HPDE6-E6E7 (cell line): Measurements from ENCODE around the gene DCP1A.
A peak's percentile ranks its signal among the peaks of the same experiment; 100 is the strongest.
"Not testable (repeated sequence)": the region's sequence is repeated elsewhere in the genome, so short reads cannot be mapped to it uniquely, and the experiment has no call there.

Source experiments
- DNase-seq: peaks from one replicate; pipeline ENCODE4 v3.0.0; 2011; ENCODE audit warnings: missing footprints; ENCODE audit errors: extremely low spot score

The DCP1A gene

DNA sequence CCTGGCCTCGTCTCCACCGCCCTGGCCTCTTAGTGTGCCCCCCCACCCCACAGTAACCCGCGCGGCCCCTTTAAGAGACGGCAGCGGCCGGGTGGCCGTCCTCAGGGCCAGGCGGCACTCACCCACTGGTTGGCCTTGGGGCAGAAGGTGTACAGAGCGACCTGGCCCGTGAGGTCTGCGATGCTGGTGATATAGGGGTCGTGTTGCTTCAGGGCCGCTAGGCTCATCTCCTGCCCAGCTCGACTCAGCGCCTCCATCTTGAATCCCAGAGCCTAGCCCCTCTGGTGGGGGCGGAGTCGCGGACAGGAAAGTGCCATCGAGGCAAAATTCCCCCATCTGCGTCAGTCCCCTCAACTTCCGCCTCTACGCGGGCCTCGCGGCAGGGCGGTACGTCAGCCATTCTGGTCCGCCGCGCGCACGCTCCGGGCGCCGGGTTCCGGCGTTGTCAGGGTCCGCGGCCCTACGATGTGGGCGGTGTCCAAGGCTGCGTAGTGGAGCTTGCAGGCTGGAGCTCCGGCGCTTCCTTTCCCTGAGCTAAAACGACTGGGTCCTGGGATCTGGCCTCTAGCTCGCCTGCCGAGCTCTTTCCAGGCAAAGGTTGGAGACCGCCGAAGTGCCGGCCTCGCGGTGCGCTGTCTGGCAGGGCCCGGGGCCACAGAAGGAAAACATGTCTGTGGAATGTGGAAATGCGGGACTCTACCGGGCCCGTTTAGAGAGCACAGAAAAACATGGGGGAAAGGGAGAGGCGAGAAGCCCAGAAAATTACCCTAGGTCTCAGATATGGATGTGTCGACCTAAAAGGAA is at the start of gene DCP1A:
Gene DCP1A (minus strand): TSS at position 283 of the 804 bp plus-strand sequence. CDS start 26 bp downstream, at position 257.
- peak; percentile 72 for DNase-seq

DNA sequence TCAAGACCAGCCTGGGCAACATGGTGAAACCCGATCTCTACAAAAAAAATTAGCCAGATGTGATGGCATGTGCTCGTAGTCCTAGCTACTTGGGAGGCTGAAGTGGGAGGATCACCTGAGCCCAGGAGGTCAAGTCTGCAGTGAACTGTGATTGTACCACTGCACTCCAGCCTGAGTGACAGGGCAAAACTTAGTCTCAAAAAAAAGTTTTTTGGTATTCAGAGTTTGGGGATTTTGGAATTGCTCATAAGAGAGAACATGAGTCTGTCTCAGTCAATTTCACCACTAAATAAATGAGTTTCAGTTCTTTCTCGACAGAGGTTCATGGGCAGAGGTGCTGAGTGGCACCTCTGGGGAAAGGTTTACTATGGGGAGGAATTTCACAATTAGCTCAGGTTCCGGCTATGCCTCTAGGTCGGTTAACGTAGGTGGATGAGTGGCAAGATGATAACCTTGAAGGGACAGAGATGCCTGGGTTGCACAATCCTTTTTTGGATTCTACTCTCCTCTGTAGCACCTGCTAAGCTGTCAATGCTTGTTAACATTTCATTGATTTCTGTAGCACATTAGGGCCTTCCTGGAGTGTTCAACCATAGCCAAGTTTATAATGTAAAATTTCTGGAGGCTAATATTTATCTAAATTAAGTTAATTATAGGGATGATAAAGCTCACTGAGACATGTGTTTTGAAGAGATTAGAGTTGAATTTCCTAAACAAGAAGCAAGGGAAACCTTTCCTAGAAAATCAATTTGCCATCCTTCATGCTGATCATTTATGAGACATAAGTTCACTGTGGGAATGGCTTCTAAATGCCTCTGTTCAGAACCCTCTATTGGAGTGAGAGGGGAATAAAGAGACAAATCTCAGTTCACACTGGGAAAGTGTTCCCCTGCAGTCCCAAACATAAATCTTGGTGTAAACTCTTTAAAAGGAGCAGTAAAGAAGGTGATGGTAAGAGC is 37.4 kb upstream of the DCP1A start:
- DNase-seq: no peak

DNA sequence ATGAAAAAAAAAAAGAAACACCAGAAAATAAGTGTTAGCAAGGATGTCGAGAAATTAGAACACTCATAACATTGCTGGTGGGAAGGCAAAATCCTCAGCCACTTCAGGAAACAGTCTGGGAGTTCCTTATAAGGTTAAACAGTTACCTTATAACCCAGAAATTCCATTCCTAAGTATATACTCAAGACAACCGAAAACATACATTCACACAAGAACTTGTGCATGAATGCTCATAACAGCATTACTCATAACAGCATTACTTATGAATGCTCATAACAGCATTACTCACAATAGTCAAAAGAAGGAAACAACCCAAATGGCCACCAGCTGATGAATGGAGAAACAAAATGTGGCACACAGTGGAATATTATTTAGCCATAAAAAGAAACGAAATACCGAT is 34.8 kb upstream of the DCP1A start:
- DNase-seq: no peak

DNA sequence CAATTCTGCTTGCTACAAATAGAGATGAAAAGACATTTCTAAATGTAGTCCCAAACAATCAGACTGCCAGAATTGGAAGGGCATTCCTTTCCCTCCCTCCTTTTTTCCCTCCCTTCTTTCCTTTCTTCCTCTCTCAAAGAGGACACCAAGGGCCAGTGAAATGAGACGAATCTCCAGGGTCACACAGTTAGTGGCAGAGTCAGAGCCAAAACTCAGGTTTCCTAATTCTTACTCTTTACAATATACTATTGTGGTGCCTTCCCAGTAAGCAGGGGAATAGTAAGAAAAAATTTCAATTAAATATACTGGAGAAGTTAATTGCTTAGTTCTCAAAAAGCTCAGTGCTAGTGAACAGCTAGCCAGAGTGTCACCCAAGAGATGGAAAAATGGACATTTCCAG is 33.0 kb upstream of the DCP1A start:
- no peak for DNase-seq

DNA sequence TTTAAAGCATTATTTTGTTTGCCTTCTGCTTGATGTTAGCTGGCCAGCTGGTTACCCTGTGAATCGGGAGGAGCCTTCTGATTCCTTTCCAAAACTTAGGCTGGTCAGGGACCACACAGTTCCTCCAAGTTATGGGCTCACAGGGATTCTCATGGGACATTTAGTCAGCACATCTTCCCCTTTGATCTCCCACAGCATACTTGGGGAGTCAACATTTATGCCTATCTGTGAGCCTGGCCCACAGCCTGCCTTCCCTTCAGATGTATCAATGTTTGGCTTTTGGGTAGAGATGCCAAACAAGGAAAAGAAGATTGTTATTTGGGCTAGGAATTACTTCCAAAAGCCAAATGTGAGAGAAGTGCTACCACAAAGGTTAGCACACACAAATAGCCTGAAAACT is 32.6 kb upstream of the DCP1A start:
- DNase-seq: no peak

DNA sequence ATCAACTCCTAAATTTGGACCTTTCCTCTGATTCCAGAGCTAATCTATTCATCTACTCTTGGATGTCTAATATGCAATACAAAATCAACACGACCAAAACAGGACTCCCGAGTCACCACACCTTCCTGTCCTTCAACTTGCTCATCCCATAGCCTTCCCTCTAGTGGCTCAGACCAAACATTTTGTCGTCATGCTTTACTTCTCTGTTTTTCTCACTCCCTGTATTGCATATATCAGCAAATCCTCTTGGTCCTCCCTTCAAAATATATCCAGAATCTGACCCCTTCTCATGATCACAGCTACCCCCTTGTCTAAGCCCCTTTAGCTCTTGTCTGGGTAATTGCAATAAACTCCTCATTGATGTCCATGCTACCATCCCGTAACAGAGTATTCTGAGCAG is 30.5 kb upstream of the DCP1A start:
- DNase-seq: no peak

DNA sequence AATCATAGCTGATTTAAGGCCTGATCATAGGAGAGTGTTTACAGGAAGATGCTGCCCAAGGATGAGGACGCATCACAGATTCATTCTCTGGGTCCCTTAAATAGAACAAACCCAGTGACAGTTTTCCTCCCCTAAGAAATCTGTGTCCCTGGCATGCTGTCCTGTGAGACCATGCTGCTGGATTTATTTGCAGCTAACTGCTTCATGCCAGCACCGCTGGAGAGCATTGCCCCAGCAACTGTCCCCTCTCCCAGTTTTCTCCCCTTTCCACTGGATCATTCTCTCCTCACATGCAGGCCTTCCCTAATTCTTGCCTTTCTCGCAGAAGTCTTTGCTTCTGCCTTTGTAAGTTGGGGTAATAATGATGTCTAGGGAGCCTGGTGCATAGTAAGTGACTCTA is 29.3 kb upstream of the DCP1A start:
- DNase-seq: no peak

DNA sequence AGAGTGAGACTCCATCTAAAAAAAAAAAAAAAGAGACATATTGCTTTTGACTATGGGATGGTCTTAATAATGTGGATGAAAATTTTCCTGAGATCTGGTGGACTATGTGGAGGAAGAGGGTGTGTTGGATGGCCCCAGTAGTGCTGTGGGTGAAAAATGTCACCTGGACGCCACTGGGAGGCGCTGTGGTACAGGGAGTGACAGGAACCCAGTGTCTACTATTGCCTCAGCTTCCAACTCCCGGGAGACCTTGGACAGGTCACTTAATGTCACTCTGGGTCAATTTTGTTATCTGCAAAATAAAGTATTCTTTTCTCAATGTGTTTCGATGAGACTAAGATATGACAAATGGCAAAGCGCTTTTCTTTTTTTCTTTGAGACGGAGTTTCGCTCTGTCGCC is 27.7 kb upstream of the DCP1A start:
- peak; percentile 13 for DNase-seq

DNA sequence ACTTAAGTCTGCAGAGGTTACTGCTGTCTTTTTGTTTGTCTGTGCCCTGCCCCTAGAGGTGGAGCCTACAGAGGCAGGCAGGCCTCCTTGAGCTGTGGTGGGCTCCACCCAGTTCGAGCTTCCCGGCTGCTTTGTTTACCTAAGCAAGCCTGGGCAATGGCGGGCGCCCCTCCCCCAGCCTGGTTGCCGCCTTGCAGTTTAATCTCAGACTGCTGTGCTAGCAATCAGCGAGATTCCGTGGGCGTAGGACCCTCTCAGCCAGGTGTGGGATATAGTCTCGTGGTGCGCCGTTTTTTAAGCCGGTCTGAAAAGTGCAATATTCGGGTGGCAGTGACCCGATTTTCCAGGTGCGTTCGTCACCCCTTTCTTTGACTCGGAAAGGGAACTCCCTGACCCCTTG is 23.4 kb upstream of the DCP1A start:
- DNase-seq: not testable (repeated sequence)

DNA sequence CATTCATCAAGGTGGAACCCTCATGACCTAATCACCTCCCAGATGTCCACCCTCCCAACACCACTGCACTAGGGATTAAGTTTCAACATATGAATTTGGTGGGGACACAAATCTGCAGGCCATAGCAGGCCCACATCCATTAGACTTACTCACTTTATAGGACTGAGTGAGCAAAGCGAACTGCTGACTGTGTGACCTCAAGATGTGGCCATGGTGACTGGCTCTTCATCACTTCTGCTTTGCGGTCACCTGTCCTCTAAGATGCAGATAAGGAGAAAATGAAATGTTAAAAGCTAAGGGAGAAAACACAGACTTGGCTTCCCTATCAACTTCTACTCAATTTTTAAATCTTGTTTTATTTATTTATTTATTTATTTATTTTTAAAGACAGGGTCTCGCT is 14.5 kb upstream of the DCP1A start:
- DNase-seq: no peak

DNA sequence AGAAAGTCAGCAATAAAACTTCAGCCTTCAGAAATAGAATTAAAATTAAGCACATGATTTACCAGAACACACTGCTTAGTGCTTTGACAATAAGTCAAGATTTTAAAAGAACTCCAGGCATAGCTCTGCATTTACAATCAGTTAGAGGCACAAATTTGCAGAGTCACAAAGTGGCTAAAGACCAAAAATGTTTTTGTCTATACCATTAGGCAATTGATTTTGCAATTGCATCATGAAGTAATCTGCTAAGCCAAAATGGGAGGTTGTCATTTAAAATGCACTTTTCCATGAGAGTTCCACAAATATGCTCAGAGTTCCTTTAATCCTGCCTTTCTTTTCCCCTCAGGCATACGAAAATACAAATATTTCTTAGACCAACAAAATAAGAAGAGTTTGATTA is 10.1 kb upstream of the DCP1A start:
- DNase-seq: no peak

DNA sequence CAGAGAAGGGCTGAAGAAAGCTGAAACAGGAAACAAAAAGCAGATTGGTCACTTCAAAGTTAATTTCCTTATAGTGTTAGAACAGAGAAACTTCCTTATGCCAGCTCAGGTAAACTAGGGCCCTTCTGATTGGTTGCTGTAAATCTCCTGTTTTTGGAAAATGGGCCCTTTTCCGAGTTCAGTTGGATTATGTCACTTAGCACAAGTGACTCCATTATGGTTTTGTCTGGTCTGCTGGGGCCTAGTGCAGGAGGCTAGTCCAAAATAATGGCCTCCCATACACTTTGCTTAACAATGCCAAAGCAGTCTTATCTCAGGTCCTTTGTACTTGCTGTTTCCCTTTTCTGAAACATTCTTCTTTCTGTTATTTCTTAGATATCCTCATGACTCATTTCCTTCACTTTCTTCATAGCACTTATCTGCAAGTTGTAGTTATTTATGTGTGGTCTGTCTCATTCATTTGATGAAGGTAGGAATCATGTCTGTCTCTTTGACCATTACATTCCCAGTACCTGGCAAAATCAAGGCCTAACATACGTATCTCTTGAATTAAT is 7.7 kb upstream of the DCP1A start:
- no peak for DNase-seq

DNA sequence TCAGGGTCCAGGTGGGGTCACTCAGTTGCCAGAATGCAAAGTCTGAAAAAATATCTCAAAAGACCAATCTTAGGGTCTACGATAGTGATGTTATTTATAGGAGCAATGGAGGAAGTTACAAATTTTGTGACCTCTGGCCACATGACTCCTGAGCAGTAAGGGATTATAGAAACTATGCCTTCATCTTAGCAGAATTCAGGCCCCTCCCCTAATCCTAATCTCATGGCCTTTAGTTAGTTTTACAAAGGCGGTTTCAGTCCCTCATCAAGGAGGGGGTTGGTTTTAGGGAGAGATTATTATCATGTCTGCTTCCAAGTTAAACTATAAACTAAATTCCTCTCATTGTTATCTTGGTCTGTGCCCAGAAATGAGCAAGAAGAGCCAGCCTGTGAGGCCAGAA is 5.9 kb upstream of the DCP1A start:
- no peak for DNase-seq

DNA sequence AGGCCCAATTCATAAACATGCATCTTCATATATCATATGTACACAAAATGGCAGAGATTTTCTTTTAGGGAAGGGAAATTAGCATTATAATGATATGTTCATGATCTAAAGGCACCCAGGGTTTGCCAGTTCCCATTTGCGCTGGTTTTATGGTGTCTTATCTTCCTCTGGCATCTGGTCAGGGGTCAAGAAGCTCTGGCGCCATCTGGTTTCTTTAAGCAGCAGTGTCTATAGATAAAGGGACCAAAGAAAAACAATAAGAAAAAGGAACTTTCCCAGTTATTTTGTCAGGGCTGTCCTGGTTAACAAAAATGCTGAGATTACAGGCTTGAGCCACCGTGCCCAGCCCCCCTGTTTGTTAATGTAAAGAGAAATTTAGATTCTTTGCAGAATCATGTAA is 3.3 kb upstream of the DCP1A start:
- no peak for DNase-seq

DNA sequence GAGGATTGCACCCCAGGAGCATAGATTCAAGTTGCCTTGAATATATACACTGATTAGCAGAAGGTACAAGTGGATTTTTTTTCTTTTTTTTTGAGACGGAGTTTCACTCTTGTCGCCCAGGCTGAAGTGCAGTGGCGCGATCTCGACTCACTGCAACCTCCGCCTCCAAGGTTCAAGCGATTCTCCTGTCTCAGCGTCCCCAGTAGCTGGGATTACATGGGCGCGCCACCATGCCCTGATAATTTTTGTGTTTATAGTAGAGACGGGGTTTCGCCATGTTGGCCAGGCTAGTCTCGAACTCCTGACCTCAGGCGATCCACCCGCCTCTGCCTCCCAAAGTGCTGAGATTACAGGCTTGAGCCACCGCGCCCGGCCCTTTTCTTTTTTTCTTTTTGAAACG is 775 bp upstream of the DCP1A start:
- not testable (repeated sequence) for DNase-seq

DNA sequence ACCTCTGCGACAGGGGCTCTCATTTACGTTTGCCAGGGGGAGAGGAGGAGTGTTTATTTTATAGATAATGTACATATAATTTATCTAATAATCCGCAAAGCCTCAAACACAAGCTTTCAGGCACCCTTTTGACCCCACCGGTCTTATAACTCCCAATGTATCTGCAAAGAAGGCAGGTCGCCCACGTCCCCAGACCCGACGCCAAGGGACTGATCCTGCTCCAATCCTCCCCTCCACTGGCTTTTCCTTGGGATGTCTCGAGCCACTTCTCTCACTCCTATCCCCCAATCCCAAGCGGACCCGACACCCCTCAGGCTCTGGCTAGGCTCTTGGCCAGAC is 452 bp downstream of the DCP1A start:
- no peak for DNase-seq

DNA sequence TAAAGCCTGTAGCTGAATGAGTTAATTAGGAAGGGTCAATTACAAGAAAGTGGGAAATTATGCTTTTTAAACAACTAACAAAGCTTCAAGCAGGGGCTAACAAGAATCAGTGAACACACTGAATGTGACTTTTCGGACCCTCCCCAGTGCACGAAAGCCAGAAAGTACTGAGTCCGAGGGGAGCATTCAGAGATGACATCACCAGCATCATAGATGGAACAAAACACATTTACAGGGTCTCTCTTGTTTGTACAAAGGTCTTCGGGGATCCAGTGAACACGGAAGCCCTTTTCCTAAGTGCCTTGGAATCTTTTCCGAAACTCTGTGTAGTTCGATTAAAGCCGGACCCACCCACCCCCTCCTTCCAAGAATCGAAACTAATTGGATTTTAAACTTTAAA is 829 bp downstream of the DCP1A start:
- no peak for DNase-seq

DNA sequence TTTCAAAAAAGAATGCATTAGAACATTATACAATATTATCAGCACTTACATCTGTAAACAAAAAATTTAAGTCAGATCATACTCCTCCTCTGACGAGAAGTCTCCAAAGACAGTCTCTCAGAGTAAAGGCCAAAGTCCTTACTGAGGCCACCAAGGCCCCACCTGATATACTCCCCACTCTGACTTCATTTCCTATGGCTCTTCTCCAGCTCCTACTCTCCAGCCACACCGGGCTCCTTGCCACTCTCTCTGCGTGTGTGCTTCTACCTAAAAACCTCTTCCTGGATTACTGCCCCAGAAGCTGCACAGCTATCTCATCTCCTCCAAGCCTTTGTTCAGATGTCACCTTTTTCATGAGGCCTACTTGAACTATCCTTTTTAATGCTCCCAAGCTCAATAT is 5.0 kb downstream of the DCP1A start:
- DNase-seq: no peak

DNA sequence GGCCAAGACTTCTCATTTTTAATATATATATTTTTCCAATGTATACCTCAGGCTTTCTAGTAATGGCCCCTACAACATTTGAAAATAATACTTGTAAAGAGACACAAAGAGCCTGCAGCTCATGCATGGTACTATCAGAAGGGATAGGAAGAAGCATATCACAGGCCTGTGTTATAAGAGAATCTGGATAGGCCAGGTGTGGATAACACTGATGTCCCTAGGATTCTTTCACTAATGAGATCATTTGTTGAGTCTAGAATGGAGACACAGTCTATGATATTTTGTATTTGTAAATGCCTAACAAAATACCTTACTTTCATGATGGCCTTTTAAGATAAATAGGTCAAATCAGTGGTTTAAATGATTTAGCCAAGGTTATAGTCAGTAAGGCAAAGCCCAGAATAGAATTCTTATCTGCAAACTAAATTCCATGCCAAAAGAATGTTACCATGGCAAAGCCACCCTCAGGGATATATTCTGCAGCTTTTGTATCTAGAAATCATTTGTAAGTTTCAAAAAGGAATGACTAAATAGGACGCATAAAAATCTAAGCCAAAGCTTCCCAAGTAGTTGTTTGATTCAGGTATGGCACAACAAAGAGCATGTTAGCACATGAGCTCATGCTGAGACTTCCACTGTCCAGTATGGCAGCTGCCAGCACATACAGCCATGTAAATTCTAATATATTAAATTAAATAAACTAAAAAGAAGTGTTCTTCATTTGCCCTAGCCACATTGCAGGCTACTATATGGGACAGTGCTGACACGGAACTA is 10.0 kb downstream of the DCP1A start:
- DNase-seq: no peak

DNA sequence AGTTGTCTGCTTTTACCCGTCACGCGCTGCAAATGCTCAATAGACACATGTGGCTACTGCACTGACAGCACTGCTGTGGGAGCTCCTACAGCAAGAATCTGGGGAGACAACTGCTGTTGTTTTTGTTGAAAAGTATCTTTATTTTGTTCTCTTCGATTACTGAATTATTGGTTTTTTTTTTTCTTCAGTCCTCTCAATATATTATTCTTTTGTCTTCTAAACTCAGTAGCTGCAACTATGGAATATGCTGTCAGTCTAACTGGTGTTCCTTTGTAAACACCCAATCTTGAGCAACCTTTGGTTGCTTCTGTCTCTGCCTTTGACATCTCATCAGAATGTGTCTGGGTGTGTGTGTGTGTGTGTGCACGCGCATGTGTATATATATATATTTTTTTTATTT is 12.6 kb downstream of the DCP1A start:
- DNase-seq: no peak

DNA sequence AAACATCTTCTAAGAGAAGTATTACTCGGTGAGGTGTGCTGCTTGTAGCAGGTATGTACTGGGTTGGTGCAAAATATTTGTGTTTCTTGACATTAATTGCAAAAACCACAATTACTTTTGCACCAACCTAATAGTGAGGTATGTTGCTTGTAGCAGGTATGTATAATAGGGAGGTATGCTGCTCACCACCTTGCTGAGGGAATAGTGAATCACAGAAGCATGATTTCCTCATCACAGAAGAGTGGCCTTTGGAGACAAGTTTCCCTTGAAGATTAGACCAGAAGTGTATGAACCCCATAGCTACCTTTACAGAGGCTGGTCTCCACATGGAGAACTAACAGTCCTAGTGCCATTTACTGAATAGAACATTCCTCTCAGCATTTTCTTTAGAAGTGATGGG is 15.5 kb downstream of the DCP1A start:
- DNase-seq: no peak

DNA sequence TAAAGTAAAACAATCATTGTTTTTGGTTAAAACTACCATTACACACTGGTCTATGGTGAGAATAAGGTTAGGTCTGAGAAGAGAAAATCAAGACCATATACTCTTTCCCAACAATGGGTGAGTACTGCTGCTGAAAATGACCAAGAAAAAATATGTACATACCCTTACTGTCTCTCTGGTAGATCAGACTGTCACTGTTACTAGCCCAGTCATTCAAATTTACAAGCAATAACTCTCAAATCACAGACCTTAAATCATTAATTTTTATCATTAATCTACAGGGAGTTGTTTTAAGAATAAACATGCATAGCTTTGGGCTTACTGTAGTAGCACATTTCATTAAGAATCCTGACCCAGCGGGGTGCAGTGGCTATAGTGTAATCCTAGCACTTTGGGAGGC is 17.4 kb downstream of the DCP1A start:
- DNase-seq: no peak
